ENCODE data around the gene GRIA4.

The GRIA4 gene

DNA sequence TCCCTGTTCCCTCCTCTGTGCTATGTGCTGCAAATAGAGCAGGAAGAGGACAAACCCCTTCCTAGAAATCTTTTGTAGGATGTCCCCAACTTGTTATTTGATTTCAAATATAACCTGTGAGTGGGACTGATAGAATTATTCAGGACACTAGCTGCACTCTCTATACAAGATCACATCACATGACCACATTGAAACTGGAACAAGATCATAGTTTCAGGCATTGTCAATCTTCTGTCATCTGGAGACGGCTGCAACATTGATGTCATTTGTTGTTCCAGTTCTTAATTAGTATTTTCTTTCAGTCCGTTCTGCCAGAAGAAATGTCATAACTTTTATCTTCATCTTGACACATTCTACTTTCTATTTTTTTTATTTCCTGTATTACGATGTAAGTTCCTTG lies 89.3 kb downstream of the GRIA4 start:
- Histone ChIP-seq H3K27ac (no peak overlapping the region), H3K4me1 (ENCODE audit: control insufficient read depth in 1 of 2, insufficient read depth in 1 of 2, low read depth in 1 of 2, low read length in 1 of 2) (no peaks in the 10 kb centered on the region), H3K27me3 (no peaks in the 10 kb centered on the region), H3K36me3 (no peaks in the 10 kb centered on the region), H3K9me3 (no peaks in the 10 kb centered on the region), H3K4me3 (ENCODE audit: low read depth in 1 of 2, low read length in 1 of 2) (no peak overlapping the region)
- TF ChIP-seq, protein P1, sequence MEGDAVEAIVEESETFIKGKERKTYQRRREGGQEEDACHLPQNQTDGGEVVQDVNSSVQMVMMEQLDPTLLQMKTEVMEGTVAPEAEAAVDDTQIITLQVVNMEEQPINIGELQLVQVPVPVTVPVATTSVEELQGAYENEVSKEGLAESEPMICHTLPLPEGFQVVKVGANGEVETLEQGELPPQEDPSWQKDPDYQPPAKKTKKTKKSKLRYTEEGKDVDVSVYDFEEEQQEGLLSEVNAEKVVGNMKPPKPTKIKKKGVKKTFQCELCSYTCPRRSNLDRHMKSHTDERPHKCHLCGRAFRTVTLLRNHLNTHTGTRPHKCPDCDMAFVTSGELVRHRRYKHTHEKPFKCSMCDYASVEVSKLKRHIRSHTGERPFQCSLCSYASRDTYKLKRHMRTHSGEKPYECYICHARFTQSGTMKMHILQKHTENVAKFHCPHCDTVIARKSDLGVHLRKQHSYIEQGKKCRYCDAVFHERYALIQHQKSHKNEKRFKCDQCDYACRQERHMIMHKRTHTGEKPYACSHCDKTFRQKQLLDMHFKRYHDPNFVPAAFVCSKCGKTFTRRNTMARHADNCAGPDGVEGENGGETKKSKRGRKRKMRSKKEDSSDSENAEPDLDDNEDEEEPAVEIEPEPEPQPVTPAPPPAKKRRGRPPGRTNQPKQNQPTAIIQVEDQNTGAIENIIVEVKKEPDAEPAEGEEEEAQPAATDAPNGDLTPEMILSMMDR (IDR thresholded peaks at IDR 0.05) = no peak

DNA sequence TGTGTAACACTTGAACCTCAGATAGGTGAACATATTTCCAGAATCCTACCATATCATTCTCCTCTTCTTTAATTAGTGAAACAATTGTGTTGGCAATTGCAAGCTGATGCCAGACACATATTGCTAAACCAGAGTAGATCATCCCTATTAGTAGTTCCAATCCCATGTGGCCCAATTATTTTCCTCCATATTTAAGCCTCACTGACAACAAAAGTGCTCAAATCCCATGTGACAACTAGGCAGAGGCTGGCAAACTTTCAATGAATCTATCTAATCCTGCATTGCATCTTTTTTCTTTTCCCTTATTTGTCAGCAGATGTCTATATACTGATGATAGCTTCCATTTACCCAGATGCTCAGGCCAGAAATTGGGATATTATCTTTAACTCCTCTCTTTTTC lies 90.4 kb downstream of the GRIA4 start:
- H3K4me1 ChIP-seq (ENCODE audit: control insufficient read depth in 1 of 2, insufficient read depth in 1 of 2, low read depth in 1 of 2, low read length in 1 of 2) = no peaks in the 10 kb centered on the region
- no peaks in the 10 kb centered on the region for H3K9me3 ChIP-seq
- H3K4me3 ChIP-seq (ENCODE audit: low read depth in 1 of 2, low read length in 1 of 2) = no peak overlapping the region
- no peak overlapping the region for H3K27ac ChIP-seq
- H3K27me3 ChIP-seq = no peaks in the 10 kb centered on the region
- TF ChIP-seq, protein P1 (IDR thresholded peaks at IDR 0.05) = no peak
- H3K36me3 ChIP-seq = no peaks in the 10 kb centered on the region

DNA sequence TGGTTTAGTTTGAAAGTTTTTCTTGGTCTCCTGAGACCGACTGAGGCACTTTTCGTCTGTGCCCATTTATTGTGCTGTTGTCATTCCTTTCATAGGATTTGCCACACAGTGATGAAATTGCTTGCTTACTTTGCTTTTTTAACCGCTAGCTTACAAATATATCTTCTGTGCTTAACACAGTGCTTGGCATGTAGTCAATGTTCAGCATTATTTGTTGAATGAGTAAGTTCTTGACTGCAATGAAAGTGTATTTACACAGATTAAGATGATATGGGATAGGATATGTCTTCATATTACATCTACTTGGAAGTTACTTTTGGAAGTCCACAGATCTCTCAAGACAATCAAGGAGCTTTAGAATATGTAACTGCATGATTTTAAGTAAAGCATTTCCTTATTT lies 91.2 kb downstream of the GRIA4 start:
- no peaks in the 10 kb centered on the region for H3K4me1 ChIP-seq (ENCODE audit: control insufficient read depth in 1 of 2, insufficient read depth in 1 of 2, low read depth in 1 of 2, low read length in 1 of 2)
- no peaks in the 10 kb centered on the region for H3K36me3 ChIP-seq
- no peak overlapping the region for H3K27ac ChIP-seq
- TF ChIP-seq, protein P1 (IDR thresholded peaks at IDR 0.05) = no peak
- no peak overlapping the region for H3K4me3 ChIP-seq (ENCODE audit: low read depth in 1 of 2, low read length in 1 of 2)
- no peaks in the 10 kb centered on the region for H3K27me3 ChIP-seq
- H3K9me3 ChIP-seq = no peaks in the 10 kb centered on the region

DNA sequence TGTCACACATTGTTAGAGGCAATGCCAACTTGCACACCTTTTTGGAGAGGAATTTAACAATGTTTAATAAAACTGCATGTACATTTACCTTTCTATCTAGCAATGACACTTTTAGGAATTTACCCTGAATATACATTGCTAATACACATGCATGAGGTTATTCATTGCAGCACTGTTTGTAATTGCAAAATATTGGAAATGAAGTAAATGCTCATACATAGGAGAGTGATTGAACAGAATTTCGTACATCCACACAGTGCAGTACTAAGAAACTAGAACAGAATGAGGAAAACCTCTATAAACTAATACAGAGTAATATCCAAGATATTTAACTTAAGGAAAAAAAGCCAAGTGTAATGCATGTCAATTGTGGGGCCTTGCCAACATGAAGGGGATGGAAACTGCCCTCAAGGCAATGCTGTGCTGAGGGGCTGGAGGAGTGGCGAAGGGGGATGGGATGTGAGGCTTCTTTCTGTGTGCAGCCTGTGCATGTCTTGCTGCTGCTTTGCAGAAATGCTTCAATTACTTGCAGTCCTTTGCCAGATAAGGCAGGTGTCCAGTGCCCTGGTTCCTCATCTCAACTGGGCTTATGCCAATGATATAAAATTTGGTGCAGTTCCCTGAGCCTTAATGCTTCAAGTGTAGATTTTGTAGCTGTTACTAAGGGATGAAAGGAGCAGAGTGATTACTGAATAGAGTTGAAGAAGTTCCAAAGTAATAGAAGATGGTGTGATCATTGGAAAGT lies 96.1 kb downstream of the GRIA4 start:
- Histone ChIP-seq H3K4me3 (ENCODE audit: low read depth in 1 of 2, low read length in 1 of 2) (no peak overlapping the region), H3K27ac (no peak overlapping the region), H3K4me1 (ENCODE audit: control insufficient read depth in 1 of 2, insufficient read depth in 1 of 2, low read depth in 1 of 2, low read length in 1 of 2) (no peaks in the 10 kb centered on the region), H3K9me3 (no peaks in the 10 kb centered on the region), H3K27me3 (no peaks in the 10 kb centered on the region), H3K36me3 (no peaks in the 10 kb centered on the region)
- TF ChIP-seq, protein P1 (IDR thresholded peaks at IDR 0.05) = no peak

DNA sequence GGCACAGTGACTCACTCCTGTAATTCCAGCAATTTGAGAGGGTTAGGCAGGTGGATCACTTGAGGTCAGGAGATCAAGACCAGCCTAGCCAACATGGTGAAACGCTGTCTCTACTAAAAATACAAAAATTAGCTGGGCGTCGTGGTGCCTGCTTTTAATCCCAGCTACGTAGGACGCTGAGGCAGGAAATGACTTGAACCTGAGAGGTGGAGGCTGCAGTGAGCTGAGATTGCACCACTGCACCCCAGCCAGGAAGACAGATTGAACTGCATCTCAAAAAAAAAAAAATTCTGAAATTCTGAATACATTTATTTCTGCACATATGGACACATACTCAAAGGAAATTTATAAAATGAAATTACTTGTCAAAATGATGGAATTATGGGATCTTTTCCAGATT lies 103.2 kb downstream of the GRIA4 start:
- Histone ChIP-seq H3K27ac (no peak overlapping the region), H3K9me3 (no peaks in the 10 kb centered on the region), H3K27me3 (no peaks in the 10 kb centered on the region), H3K4me1 (ENCODE audit: control insufficient read depth in 1 of 2, insufficient read depth in 1 of 2, low read depth in 1 of 2, low read length in 1 of 2) (no peaks in the 10 kb centered on the region), H3K36me3 (no peaks in the 10 kb centered on the region), H3K4me3 (ENCODE audit: low read depth in 1 of 2, low read length in 1 of 2) (no peak overlapping the region)
- TF ChIP-seq, protein P1 (IDR thresholded peaks at IDR 0.05) = no peak

Data from neutrophil (primary cell).